ENCODE results near the gene OR14I1.
"Not testable (repeated sequence)": the region's sequence is repeated elsewhere in the genome, so short reads cannot be mapped to it uniquely, and the experiment has no call there.

The OR14I1 gene

GRCh38 chr1:248695451-248696132 lies 7.0 kb downstream of the OR14I1 start:
- FAIRE-seq, result no peak
- TF ChIP-seq POU2F2 (IDR thresholded peaks at IDR 0.05; ENCODE audit: low read depth, low read length) (no peak), SPI1 (IDR thresholded peaks at IDR 0.05; ENCODE audit: low read depth, low read length) (no peak), PAX5 (IDR thresholded peaks at IDR 0.05; ENCODE audit: insufficient read depth, low read length, severe bottlenecking) (no peak), POLR2A (IDR thresholded peaks at IDR 0.05; ENCODE audit: low read depth, low read length) (no peak), TAF1 (IDR thresholded peaks at IDR 0.05; ENCODE audit: low read depth, low read length) (no peak), POLR2AphosphoS5 (IDR thresholded peaks at IDR 0.05; ENCODE audit: low read depth, low read length) (no peak)
- DNase-seq (ENCODE audit: insufficient read length, low spot score), result no peak

GRCh38 chr1:248691567-248692155 lies 10.9 kb downstream of the OR14I1 start:
- no peak for TF ChIP-seq POU2F2 (IDR thresholded peaks at IDR 0.05; ENCODE audit: low read depth, low read length)
- DNase-seq (ENCODE audit: insufficient read length, low spot score) (no peak), FAIRE-seq (no peak)

- DNase-seq (ENCODE audit: insufficient read length, low spot score) (no peak), FAIRE-seq (no peak)
- TF ChIP-seq POLR2AphosphoS5 (IDR thresholded peaks at IDR 0.05; ENCODE audit: low read depth, low read length), result no peak
- no peak for TF ChIP-seq POU2F2 (IDR thresholded peaks at IDR 0.05; ENCODE audit: low read depth, low read length)
- peak; percentile 16; the same call in 1 of the 2 replicates for TF ChIP-seq SPI1 (IDR thresholded peaks at IDR 0.05; ENCODE audit: low read depth, low read length)
Measured at GRCh38 chr1:248688527-248689298, 13.9 kb downstream of the OR14I1 start.

GRCh38 chr1:248686815-248687214 lies 15.8 kb downstream of the OR14I1 start:
- no peak for DNase-seq (ENCODE audit: insufficient read length, low spot score)
- FAIRE-seq, result no peak
- TF ChIP-seq TAF1 (IDR thresholded peaks at IDR 0.05; ENCODE audit: low read depth, low read length) (no peak), SPI1 (IDR thresholded peaks at IDR 0.05; ENCODE audit: low read depth, low read length) (peak; percentile 12; the same call in 1 of the 2 replicates), POLR2AphosphoS5 (IDR thresholded peaks at IDR 0.05; ENCODE audit: low read depth, low read length) (no peak)

GRCh38 chr1:248681651-248682050 lies 20.9 kb downstream of the OR14I1 start:
- FAIRE-seq, result no peak
- no peak for DNase-seq (ENCODE audit: insufficient read length, low spot score)
- no peak for TF ChIP-seq POU2F2 (IDR thresholded peaks at IDR 0.05; ENCODE audit: low read depth, low read length)
- no peak for TF ChIP-seq PAX5 (IDR thresholded peaks at IDR 0.05; ENCODE audit: insufficient read depth, low read length, severe bottlenecking)
- TF ChIP-seq TAF1 (IDR thresholded peaks at IDR 0.05; ENCODE audit: low read depth, low read length), result no peak
- no peak for TF ChIP-seq SPI1 (IDR thresholded peaks at IDR 0.05; ENCODE audit: low read depth, low read length)
- TF ChIP-seq POLR2AphosphoS5 (IDR thresholded peaks at IDR 0.05; ENCODE audit: low read depth, low read length), result no peak
- TF ChIP-seq POLR2A (IDR thresholded peaks at IDR 0.05; ENCODE audit: low read depth, low read length), result no peak

- DNase-seq (ENCODE audit: insufficient read length, low spot score), result no peak
- FAIRE-seq, result no peak
- no peak for TF ChIP-seq PAX5 (IDR thresholded peaks at IDR 0.05; ENCODE audit: insufficient read depth, low read length, severe bottlenecking)
- no peak for TF ChIP-seq POU2F2 (IDR thresholded peaks at IDR 0.05; ENCODE audit: low read depth, low read length)
- TF ChIP-seq SPI1 (IDR thresholded peaks at IDR 0.05; ENCODE audit: low read depth, low read length), result no peak
- no peak for TF ChIP-seq POLR2AphosphoS5 (IDR thresholded peaks at IDR 0.05; ENCODE audit: low read depth, low read length)
Measured at GRCh38 chr1:248670003-248670402, 32.6 kb downstream of the OR14I1 start.

GRCh38 chr1:248663453-248664328 lies 38.9 kb downstream of the OR14I1 start:
- DNase-seq (ENCODE audit: insufficient read length, low spot score), result not testable (repeated sequence)
- FAIRE-seq, result peak; percentile 99
- TF ChIP-seq SPI1 (IDR thresholded peaks at IDR 0.05; ENCODE audit: low read depth, low read length), result peak; percentile 87

GRCh38 chr1:248656797-248657196 lies 45.8 kb downstream of the OR14I1 start:
- FAIRE-seq, result peak; percentile 90
- not testable (repeated sequence) for DNase-seq (ENCODE audit: insufficient read length, low spot score)

GRCh38 chr1:248655354-248655753 lies 47.2 kb downstream of the OR14I1 start, which contains the start of gene OR2T27:
OR2T27 (minus strand) TSS chr1:248655528; CDS start chr1:248650884, 4,644 bp downstream.
- not testable (repeated sequence) for DNase-seq (ENCODE audit: insufficient read length, low spot score)
- peak; percentile 95 for FAIRE-seq
